Activated CD4-positive, alpha-beta memory T cell treated with anti-CD3 and anti-CD28 coated beads for 36 hours (primary cell): ENCODE data around the gene FGGY. TPM values are rescaled to one million over a fixed set of nuclear protein-coding genes. Genes with fewer than 3 reads are reported as not detected.

Experiments used
- CTCF ChIA-PET: fragments of 350-600 bp; sonication (Branson Sonifier 250); formaldehyde crosslinking; loops from one replicate; lab custom pipeline; 2021; ENCODE audit warnings: antibody characterized with exemption, inconsistent platforms; lab: Charles Lee
- POLR2A ChIA-PET: fragments of 350-600 bp; sonication (Branson Sonifier 250); formaldehyde crosslinking; loops from one replicate; lab custom pipeline; 2021; ENCODE audit warnings: antibody characterized with exemption; lab: Charles Lee
- DNase-seq: peaks from one replicate; pipeline ENCODE4 v3.0.0-alpha.2; 2020
- H3K27ac Mint-ChIP-seq: one replicate; pipeline ENCODE4 v1.8.0; 2021; ENCODE audit warnings: mixed read lengths
- H3K27me3 Mint-ChIP-seq: one replicate; pipeline ENCODE4 v1.8.0; 2021; ENCODE audit warnings: mixed read lengths
- H3K36me3 Mint-ChIP-seq: one replicate; pipeline ENCODE4 v1.8.0; 2021; ENCODE audit warnings: mixed read lengths
- H3K4me1 Mint-ChIP-seq: one replicate; pipeline ENCODE4 v1.8.0; 2021; ENCODE audit warnings: low read depth, mixed read lengths
- H3K4me3 Mint-ChIP-seq: one replicate; pipeline ENCODE4 v1.8.0; 2021; ENCODE audit warnings: mild to moderate bottlenecking, mixed read lengths
- H3K9me3 Mint-ChIP-seq: one replicate; pipeline ENCODE4 v1.8.0; 2021; ENCODE audit warnings: mixed read lengths
- intact Hi-C: fragments of 100-400 bp; cut with micrococcal nuclease; formaldehyde crosslinking; loops from one replicate; pipeline ENCODE4 v1.15.1; 2023
- total RNA-seq, 2 experiments: library from RNA; stranded (reverse); gene quantifications; one replicate each; pipeline ENCODE4 v1.2.3, GENCODE V29; 2021

FGGY gene
- total RNA-seq, 2 experiments from 2014 or later = 10.2 TPM

GRCh38 chr1:59739111-59739510, 442.2 kb downstream of the FGGY start:
- DNase-seq = no peak
- Mint-ChIP-seq H3K9me3 (peaks cover 8% of the 10 kb centered on the region), H3K4me1 (no peaks in the 10 kb centered on the region), H3K4me3 (no peak overlapping the region), H3K27ac (no peak overlapping the region), H3K27me3 (no peaks in the 10 kb centered on the region), H3K36me3 (peaks cover 16% of the 10 kb centered on the region)
- ChIA-PET CTCF (no interaction called here), POLR2A (interaction anchor here (0.6 kb wide), 1 partner anchor 9 kb away, joined by 3 read pairs; no protein-coding TSS in a partner anchor)
- intact Hi-C loops = no loop called here

GRCh38 chr1:59742526-59742925, 445.6 kb downstream of the FGGY start:
- H3K36me3 Mint-ChIP-seq = peaks cover 2% of the 10 kb centered on the region
- no peak for DNase-seq
- CTCF ChIA-PET = interaction anchor here (2.6 kb wide), 1 partner anchor 17 kb away, joined by 15 read pairs; no protein-coding TSS in a partner anchor
- no peaks in the 10 kb centered on the region for H3K4me1 Mint-ChIP-seq
- intact Hi-C loops = no loop called here
- POLR2A ChIA-PET = no interaction called here
- no peak overlapping the region for H3K27ac Mint-ChIP-seq
- H3K4me3 Mint-ChIP-seq = no peak overlapping the region
- H3K27me3 Mint-ChIP-seq = no peaks in the 10 kb centered on the region
- no peaks in the 10 kb centered on the region for H3K9me3 Mint-ChIP-seq

GRCh38 chr1:59743324-59744091, 446.6 kb downstream of the FGGY start:
- no peaks in the 10 kb centered on the region for H3K9me3 Mint-ChIP-seq
- H3K4me1 Mint-ChIP-seq = no peaks in the 10 kb centered on the region
- H3K36me3 Mint-ChIP-seq = no peaks in the 10 kb centered on the region
- no peak for DNase-seq
- ChIA-PET POLR2A (no interaction called here), CTCF (interaction anchor here (2.6 kb wide), 1 partner anchor 16 kb away, joined by 15 read pairs; no protein-coding TSS in a partner anchor)
- H3K27me3 Mint-ChIP-seq = no peaks in the 10 kb centered on the region
- no peak overlapping the region for H3K27ac Mint-ChIP-seq
- intact Hi-C loops = no loop called here
- no peak overlapping the region for H3K4me3 Mint-ChIP-seq

- no peak for DNase-seq
- CTCF ChIA-PET = interaction anchor here (5.9 kb wide), 1 partner anchor 12 kb away, joined by 25 read pairs; no protein-coding TSS in a partner anchor
- Mint-ChIP-seq H3K9me3 (no peaks in the 10 kb centered on the region), H3K4me3 (no peak overlapping the region), H3K27me3 (no peaks in the 10 kb centered on the region), H3K36me3 (no peaks in the 10 kb centered on the region), H3K27ac (no peak overlapping the region), H3K4me1 (peaks cover 3% of the 10 kb centered on the region)
- POLR2A ChIA-PET = interaction anchor here (1.5 kb wide), 1 partner anchor 8 kb away, joined by 3 read pairs; no protein-coding TSS in a partner anchor
- intact Hi-C loops = no loop called here
These were observed 450.6 kb downstream of the FGGY start for GRCh38 chr1:59747420-59748024.

GRCh38 chr1:59748123-59748522, 451.2 kb downstream of the FGGY start:
- ChIA-PET POLR2A (interaction anchor here (1.5 kb wide), 1 partner anchor 9 kb away, joined by 3 read pairs; no protein-coding TSS in a partner anchor), CTCF (interaction anchor here (5.9 kb wide), 1 partner anchor 11 kb away, joined by 25 read pairs; no protein-coding TSS in a partner anchor)
- Mint-ChIP-seq H3K36me3 (no peaks in the 10 kb centered on the region), H3K27me3 (no peaks in the 10 kb centered on the region), H3K4me1 (peaks cover 3% of the 10 kb centered on the region), H3K27ac (no peak overlapping the region), H3K9me3 (no peaks in the 10 kb centered on the region), H3K4me3 (no peak overlapping the region)
- intact Hi-C loops = no loop called here
- no peak for DNase-seq

DNA sequence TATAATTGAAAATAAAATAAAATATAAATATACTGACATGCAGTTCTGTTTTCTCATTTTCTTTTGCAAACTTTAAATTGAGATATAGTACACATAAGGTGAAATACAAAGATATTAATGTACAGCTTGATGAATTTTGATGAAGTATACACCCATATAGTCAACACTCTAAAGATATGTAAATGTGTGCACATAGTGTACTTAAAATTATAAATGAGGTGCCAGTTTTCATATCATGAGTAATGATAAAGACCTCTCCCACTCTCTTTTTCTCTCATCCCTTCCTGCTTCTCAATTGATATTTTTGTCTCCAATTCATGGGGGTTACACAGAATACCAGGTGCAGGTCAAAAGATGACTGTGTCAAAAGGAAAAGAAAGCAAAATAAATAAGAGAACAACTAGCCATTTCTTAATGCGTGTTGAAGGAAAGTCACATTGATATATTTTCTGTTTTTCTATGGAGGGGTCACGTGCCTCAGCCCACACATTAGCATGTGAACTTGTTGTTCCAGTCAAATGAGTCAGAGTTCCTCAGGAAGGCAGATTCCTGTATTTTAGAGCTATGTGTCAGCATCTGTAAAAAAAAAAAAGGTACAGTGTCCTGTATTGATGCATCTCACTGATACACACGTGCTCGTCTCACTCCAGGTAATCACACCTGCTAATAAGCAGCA, 453.6 kb downstream of the FGGY start:
- no peaks in the 10 kb centered on the region for H3K36me3 Mint-ChIP-seq
- intact Hi-C loops = loop anchor here (10.0 kb wide), 1 partner anchor 596 kb away; no protein-coding TSS in a partner anchor
- H3K4me1 Mint-ChIP-seq = peaks cover 3% of the 10 kb centered on the region
- DNase-seq = no peak
- CTCF ChIA-PET = interaction anchor here (5.9 kb wide), 1 partner anchor 9 kb away, joined by 25 read pairs; no protein-coding TSS in a partner anchor
- no peak overlapping the region for H3K27ac Mint-ChIP-seq
- H3K27me3 Mint-ChIP-seq = no peaks in the 10 kb centered on the region
- no peak overlapping the region for H3K4me3 Mint-ChIP-seq
- H3K9me3 Mint-ChIP-seq = no peaks in the 10 kb centered on the region
- POLR2A ChIA-PET = interaction anchor here (0.8 kb wide), 1 partner anchor 16 kb away, joined by 3 read pairs; no protein-coding TSS in a partner anchor

DNA sequence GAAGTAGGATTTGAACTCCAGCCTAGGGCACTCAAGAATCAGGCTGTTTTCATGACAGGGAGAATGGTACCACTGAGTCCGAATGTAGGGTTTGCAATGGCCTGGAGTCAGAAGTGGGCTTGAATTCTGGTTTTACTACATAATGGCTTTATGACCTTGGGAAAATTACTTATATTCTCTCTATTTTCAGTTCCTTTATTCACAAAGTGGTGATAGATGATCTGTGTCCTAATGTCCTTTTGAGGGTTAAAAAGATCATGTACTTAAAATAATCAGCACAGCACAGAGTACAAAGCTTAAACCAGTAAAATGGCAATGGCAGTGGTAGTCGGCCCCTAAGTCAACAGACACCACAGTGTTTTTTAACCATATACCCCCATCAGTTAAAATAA, 454.1 kb downstream of the FGGY start:
- Mint-ChIP-seq H3K36me3 (no peaks in the 10 kb centered on the region), H3K27me3 (no peaks in the 10 kb centered on the region), H3K4me1 (peaks cover 3% of the 10 kb centered on the region), H3K9me3 (no peaks in the 10 kb centered on the region), H3K27ac (no peak overlapping the region), H3K4me3 (no peak overlapping the region)
- intact Hi-C loops = loop anchor here (10.0 kb wide), 1 partner anchor 596 kb away; no protein-coding TSS in a partner anchor
- ChIA-PET POLR2A (no interaction called here), CTCF (interaction anchor here (5.9 kb wide), 1 partner anchor 8 kb away, joined by 25 read pairs; no protein-coding TSS in a partner anchor)
- DNase-seq = no peak

- Mint-ChIP-seq H3K27ac (no peak overlapping the region), H3K4me1 (peaks cover 3% of the 10 kb centered on the region), H3K9me3 (no peaks in the 10 kb centered on the region), H3K27me3 (no peaks in the 10 kb centered on the region), H3K4me3 (no peak overlapping the region), H3K36me3 (no peaks in the 10 kb centered on the region)
- ChIA-PET CTCF (no interaction called here), POLR2A (no interaction called here)
- intact Hi-C loops = loop anchor here (10.0 kb wide), 1 partner anchor 597 kb away; no protein-coding TSS in a partner anchor
- no peak for DNase-seq
These were observed 454.9 kb downstream of the FGGY start for GRCh38 chr1:59751801-59752200.

DNA sequence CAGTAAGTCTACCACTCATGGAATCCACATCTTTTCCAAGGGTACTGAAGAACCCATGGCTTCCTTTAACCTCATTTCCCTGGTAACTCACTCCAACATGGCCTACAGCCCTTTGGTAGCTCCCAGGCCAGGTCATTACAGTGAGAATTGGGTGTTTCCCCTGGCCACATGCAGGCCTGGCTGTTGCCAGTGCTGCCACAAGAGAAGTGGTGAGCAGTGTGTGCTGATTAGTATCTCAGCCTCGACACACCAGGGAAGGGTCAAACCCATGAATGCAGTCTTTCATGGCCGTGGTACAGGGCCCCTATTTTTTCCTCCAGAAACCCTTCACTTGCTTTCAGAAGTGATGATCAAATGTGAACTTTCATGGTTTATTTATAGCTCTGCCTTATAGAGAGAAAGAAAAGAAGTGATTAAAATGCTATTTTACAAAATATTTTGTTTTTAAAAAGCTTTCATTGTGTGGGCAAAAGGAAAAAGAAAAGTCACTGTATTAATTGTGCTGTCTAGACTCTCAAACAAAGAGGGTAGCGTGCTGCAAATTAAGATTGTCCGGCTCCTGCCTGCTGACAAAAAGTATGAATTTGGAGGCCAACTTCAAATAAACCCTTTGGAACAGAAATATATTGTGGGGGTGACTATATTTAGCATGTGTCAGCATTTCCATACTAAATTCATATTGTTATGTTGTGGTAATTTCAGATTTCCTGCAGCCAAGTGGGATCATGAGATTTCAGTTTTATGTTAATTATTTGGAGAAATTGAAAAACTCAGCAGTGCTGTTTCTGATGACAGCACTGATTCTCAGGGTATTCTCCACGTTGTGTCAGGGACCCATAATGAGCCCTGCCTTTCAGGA, 455.9 kb downstream of the FGGY start:
- Mint-ChIP-seq H3K4me1 (peaks cover 3% of the 10 kb centered on the region), H3K4me3 (no peak overlapping the region), H3K27ac (no peak overlapping the region), H3K27me3 (no peaks in the 10 kb centered on the region), H3K9me3 (no peaks in the 10 kb centered on the region), H3K36me3 (no peaks in the 10 kb centered on the region)
- POLR2A ChIA-PET = no interaction called here
- CTCF ChIA-PET = no interaction called here
- intact Hi-C loops = loop anchor here (10.0 kb wide), 1 partner anchor 598 kb away; no protein-coding TSS in a partner anchor
- no peak for DNase-seq

- Mint-ChIP-seq H3K9me3 (no peaks in the 10 kb centered on the region), H3K4me1 (peaks cover 7% of the 10 kb centered on the region), H3K27me3 (no peaks in the 10 kb centered on the region), H3K36me3 (no peaks in the 10 kb centered on the region), H3K27ac (no peak overlapping the region), H3K4me3 (no peak overlapping the region)
- ChIA-PET POLR2A (no interaction called here), CTCF (interaction anchor here (0.9 kb wide), 1 partner anchor 56 kb away, joined by 3 read pairs; no protein-coding TSS in a partner anchor)
- intact Hi-C loops = loop anchor here (5.0 to 10.0 kb wide), 2 partner anchors 600 to 1238 kb away; no protein-coding TSS in a partner anchor
- no peak for DNase-seq
These were observed 458.3 kb downstream of the FGGY start for GRCh38 chr1:59755069-59755685.
